Mucosa of gallbladder (tissue), 1 donor: ENCODE measurements around the gene PHLDB1. TPM values are rescaled to one million over a fixed set of nuclear protein-coding genes. Genes with fewer than 3 reads are reported as not detected.

Source experiments
- total RNA-seq: library from RNA; stranded (reverse); gene quantifications from one replicate; pipeline ENCODE4 v1.2.1, GENCODE V29; 2021
- donor health status: DM: no; HTN: no; CAD: no.

The PHLDB1 gene
- total RNA-seq, 1 donor from 2014 or later, result 89.6 TPM

Other genes starting within 250 kb of the PHLDB1 start
- gene UBE4A, start 248.0 kb upstream of the PHLDB1 start, total RNA-seq, result 38.0 TPM
- gene ATP5MG, start 206.0 kb upstream of the PHLDB1 start, total RNA-seq, result 196 TPM
- 61.2 TPM for gene KMT2A, start 171.1 kb upstream of the PHLDB1 start, total RNA-seq
- 1.2 TPM for gene TTC36, start 80.1 kb upstream of the PHLDB1 start, total RNA-seq
- 41.5 TPM for gene TMEM25, start 76.4 kb upstream of the PHLDB1 start, total RNA-seq
- 20.4 TPM for gene IFT46, start 41.7 kb upstream of the PHLDB1 start, total RNA-seq
- gene ARCN1, start 35.2 kb upstream of the PHLDB1 start, total RNA-seq, result 134 TPM
- gene TREH, start 72.0 kb downstream of the PHLDB1 start, total RNA-seq, result 23.0 TPM
- 98.9 TPM for gene DDX6, start 183.5 kb downstream of the PHLDB1 start, total RNA-seq